Panc1 (cell line): ENCODE results near the gene KCTD14.

Experiments
- CTCF ChIP-seq: fragments of 450-650 bp; IDR thresholded peaks from 2 replicates; pipeline ENCODE4 v1.5.1; 2017; ENCODE audit warnings: mild to moderate bottlenecking
- POLR2AphosphoS5 ChIP-seq: IDR thresholded peaks from 2 replicates; pipeline ENCODE4 v1.6.1; 2012; ENCODE audit warnings: mild to moderate bottlenecking, low read depth, low read length, moderate library complexity
- SIN3A ChIP-seq: IDR thresholded peaks from 2 replicates; pipeline ENCODE4 v1.6.1; 2012; ENCODE audit warnings: low read depth, mild to moderate bottlenecking, low read length, moderate library complexity, borderline replicate concordance; ENCODE audit not compliant: insufficient read depth
- TF ChIP-seq, protein P1 (sequence below), 2 experiments: IDR thresholded peaks; 2 replicates each; pipeline ENCODE4 v1.6.1; 2011 to 2012; ENCODE audit warnings: low read depth in 2 of 2, control low read depth in 1 of 2, low read length in 1 of 2, mild to moderate bottlenecking in 1 of 2, moderate library complexity in 1 of 2; ENCODE audit not compliant: insufficient read depth in 1 of 2

- TF ChIP-seq CTCF (no peak), POLR2AphosphoS5 (no peak), SIN3A (no peak)
- TF ChIP-seq, protein P1, sequence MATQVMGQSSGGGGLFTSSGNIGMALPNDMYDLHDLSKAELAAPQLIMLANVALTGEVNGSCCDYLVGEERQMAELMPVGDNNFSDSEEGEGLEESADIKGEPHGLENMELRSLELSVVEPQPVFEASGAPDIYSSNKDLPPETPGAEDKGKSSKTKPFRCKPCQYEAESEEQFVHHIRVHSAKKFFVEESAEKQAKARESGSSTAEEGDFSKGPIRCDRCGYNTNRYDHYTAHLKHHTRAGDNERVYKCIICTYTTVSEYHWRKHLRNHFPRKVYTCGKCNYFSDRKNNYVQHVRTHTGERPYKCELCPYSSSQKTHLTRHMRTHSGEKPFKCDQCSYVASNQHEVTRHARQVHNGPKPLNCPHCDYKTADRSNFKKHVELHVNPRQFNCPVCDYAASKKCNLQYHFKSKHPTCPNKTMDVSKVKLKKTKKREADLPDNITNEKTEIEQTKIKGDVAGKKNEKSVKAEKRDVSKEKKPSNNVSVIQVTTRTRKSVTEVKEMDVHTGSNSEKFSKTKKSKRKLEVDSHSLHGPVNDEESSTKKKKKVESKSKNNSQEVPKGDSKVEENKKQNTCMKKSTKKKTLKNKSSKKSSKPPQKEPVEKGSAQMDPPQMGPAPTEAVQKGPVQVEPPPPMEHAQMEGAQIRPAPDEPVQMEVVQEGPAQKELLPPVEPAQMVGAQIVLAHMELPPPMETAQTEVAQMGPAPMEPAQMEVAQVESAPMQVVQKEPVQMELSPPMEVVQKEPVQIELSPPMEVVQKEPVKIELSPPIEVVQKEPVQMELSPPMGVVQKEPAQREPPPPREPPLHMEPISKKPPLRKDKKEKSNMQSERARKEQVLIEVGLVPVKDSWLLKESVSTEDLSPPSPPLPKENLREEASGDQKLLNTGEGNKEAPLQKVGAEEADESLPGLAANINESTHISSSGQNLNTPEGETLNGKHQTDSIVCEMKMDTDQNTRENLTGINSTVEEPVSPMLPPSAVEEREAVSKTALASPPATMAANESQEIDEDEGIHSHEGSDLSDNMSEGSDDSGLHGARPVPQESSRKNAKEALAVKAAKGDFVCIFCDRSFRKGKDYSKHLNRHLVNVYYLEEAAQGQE (IDR thresholded peaks at IDR 0.05; ENCODE audit: insufficient read depth in 1 of 2, low read depth in 2 of 2, low read length in 1 of 2) = no peak
Measured at GRCh38 chr11:77966338-77966737, 56.7 kb downstream of the KCTD14 start.
